GM21515 (cell line): Measurements from ENCODE around the gene CNTNAP2.

Experiments
- ATAC-seq: cut with Tn5 transposase; IDR thresholded peaks from one replicate; pipeline ENCODE4 v1.9.1; 2021; ENCODE audit not compliant: unreplicated experiment

The CNTNAP2 gene

DNA sequence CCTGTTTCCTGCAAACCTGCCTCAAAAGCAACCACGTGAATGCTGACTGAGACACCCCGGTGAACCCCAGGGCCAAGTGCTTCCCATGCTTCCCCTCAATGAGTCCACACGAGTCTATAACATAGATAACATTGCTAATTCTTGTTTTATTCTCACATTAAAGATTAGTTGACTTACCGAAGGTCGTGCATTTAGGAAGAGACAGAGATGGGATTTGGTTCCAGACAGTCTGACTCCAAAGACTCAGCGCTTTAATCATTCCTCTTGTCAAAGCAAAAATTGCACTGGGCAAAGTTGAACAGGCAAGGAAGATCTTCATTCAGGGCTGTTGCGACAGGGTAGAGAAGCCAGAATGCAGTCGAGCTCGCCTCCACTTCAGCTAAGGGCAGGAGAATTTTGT lies 2038.4 kb downstream of the CNTNAP2 start:
- ATAC-seq = no peak

DNA sequence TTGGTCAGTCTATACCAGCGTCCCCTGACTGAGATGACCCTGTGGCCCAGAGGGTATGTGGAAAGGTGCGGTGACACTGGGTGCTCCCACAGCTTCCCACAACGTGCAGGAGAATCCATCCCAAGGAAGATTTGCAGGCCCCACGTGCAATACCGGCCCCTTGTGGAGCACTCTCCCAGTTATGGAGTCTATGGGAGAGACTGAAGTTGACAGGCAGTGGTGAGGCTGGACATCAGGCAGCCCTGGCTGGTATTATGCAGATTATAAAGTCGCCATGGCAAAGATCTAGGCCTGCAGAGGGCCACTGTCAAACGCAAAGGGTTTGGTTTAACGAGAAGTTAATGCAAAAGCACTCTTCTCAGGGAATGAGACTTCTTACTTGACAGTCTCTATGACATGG lies 2039.2 kb downstream of the CNTNAP2 start:
- ATAC-seq = no peak

DNA sequence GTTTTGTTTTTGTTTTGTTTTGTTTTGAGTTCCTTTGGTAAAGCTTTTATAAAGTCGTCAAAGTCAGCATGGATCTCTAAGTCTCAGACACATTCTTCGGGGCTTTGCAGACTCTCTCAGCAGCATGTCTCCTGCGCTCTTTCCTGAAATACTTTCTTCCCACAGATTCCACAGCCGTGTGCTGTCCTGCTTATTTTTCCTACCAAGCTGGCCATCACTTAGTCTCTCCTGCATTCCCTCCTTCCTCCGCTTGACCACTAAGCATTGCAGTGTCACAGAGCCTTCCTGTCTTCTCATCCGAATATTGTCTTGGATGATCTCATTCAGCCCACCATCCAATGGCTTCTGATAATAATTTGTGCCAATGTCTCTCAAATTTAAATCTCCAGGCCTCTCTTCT lies 2039.6 kb downstream of the CNTNAP2 start:
- ATAC-seq = no peak

DNA sequence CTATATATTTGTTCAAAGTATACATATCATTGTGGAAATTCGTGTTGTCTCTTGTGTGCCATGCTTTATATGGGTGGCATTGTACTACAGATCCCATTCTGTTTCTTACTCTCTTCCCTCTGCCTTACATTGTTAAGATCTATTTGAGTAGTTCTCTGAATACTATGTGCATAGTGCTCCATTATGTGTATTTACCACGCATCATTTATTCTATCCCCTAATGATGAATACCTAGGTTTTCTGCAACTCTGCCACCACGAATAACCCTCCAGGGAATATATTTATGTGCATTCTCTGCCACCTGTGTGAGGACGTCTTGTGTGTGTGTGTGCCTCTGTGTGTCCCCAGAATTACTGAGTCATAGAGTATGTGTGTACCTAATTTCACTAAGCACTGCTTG lies 2042.7 kb downstream of the CNTNAP2 start:
- ATAC-seq = no peak

DNA sequence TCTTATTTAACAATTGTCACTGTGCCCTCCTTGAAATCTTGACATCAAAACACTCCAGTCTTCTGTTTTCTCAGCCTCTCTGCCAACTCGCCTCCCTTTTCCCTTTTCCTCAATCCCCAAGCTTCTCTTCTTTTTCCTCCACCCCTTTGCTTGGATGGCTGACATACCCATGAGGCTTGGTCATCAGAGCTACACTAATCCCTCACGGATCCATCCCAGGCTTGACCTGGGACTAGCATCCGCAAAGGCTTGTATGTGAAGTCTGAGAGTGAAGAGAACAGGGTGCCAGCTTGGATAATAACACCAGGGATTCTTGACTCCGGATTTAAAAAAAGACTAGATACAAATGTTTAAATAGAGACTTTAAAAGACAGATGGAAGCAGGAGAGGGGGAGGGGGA lies 2045.2 kb downstream of the CNTNAP2 start:
- no peak for ATAC-seq

DNA sequence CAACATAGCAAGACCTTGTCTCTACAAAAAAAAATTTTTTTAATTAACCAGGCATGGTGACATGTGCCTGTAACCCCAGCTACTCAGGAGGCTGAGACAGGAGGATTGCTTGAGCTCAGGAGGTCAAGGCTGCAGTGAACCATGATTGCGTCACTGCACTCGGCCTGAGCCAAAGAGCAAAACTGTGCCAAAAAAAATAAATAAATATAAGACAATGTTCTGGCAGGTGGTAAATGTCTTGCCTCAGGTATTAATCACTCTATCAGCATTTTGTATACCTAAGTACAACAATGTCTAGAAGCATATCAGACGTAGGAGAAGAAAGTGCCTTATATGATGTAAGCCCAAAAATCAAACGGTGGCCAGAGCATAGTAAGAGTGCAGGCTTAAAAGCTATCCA lies 2046.2 kb downstream of the CNTNAP2 start:
- ATAC-seq = no peak

DNA sequence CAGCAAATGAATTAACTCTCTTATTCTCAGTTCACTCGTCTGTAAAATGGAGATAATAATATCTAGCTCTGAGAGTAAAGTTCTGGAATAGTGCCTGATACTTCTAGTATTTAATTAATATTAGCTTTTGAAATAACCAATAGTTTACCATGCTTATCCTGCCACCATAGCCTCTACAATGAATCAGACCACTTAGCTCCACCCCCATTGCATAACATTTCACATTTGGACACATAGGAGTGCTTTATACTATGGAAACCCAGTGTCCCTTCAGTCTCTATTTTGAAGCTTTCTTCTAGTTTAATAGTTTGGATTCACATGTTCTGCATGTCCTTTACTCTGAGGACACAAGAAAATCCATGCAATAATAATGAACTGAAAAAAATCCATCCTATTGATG lies 2046.6 kb downstream of the CNTNAP2 start:
- no peak for ATAC-seq

DNA sequence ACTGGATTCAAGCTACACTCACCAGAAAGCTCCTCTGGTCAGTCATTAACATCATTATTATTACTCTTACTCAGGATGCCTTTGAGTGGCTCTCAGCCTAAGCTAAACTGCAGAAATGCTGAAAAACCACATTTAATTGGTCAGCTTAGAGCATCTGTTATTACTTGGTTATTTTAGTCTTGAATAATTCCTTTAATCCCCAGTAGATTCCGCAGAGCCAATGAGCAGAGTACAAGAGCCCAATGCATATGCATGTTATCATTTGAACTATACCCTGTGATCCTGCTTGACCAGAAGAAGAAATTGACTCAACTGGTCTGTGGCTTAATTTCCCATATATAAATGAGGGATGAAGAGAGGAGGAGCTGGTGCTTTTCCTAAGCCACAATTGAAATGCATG lies 2056.3 kb downstream of the CNTNAP2 start:
- ATAC-seq = no peak

DNA sequence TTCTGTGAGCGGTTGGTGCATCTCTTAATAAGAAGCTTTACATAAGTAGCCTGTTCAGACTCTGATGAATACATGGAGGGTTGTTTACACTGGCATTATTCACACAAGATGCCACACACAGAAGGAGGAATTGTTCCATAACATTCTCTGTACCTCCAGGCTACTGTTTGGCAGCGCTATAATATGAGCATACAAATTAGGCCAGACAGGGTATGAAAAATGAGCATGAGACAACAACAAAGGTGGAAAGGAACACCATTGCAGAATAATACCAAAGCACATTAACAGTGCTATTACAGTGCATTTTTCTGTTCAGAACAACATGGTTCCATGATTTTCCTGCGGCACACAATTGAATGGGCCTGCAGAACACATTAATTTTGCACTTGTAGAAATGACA lies 2056.8 kb downstream of the CNTNAP2 start:
- no peak for ATAC-seq

DNA sequence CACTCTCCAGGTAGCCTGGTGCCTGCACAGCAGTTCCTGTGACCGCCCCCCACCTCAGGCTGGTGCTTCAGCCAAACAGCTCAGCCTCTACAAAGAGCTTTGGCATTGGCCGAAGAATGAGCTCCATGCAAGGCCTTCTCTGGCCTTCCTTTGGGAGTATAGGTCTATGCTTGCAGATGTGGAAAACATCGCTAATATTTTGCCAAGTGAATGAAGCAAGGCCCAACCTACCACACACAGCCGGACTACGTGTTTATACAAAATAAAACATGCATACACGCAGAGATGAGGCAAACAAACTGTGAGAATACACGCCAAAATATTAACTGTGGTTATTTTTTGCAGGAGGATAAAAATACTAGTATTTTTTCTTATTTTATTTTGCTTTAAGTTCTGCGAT lies 2057.8 kb downstream of the CNTNAP2 start:
- ATAC-seq = no peak

DNA sequence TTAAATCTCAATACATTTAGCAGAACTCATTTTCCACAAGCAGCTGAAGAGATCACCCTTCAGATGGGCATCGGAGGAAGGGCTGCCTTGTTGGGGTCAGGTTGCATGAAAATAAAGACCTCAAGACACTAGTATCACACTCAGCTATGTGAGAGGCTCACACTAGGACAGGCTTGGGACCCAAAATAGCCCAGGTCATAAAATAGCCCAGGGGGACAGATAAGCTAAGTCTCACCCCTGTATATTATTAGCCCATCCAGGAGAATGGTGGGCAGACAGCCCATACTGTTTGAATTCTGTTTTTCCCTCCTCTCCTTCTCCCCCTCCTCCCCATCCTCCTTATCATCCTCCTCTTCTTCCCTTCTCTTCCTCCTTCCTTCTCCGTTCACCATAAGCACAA lies 2058.9 kb downstream of the CNTNAP2 start:
- ATAC-seq = no peak

DNA sequence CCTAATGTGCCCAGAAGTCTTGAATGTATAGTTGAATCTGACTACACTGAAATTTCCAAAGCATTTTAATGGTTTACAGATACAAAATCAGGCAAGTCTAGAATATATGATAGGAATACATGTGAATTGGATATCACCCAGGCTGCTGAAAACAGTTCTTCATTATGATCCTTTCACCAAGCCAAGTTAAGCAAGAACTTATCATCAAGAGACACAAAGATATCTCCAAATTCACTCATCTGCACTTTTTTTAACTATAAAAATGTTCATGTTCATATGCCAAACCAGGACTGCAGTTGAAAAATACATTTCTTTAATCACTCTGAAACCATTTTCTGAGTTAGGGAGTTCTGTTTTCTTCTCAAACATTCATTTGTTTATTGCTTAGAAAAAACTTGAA lies 2061.4 kb downstream of the CNTNAP2 start:
- ATAC-seq = no peak

DNA sequence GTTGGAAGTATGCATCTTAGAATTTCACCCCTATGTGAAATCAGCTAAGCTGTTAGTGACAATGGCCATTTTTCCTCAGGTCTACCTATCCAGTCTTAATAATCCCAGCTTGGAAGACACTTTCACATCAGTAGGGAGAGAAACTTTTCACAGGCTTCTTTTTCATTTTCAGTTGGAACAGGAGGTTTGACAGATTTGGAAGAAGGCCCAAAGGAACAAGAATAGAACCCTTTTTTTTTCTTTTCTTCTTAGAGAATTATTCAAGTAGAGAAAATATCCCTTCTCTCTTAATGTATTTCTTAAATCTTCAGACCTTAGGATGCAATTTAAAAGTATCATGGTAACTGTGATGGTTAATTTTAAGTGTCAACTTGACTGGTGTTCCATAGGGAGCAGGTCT lies 2063.5 kb downstream of the CNTNAP2 start:
- no peak for ATAC-seq

DNA sequence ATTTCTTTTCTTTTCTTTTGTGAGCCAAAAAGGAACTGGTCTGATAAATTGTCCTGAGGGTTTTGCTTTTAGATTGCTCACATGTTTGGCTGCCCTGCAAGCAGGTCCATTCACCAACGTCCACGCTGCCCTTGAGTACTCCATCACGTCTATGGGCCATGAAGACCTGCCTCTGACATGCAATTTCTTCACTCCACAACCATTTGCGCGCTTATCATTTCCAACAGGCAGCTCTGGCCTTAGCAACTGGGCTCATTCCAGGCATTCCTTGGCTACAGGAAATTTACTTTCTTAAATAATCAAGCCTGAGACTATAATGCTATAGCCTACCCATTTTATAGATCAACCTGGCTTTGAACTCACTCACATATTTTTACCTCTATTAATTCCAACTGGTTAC lies 2065.7 kb downstream of the CNTNAP2 start:
- no peak for ATAC-seq

DNA sequence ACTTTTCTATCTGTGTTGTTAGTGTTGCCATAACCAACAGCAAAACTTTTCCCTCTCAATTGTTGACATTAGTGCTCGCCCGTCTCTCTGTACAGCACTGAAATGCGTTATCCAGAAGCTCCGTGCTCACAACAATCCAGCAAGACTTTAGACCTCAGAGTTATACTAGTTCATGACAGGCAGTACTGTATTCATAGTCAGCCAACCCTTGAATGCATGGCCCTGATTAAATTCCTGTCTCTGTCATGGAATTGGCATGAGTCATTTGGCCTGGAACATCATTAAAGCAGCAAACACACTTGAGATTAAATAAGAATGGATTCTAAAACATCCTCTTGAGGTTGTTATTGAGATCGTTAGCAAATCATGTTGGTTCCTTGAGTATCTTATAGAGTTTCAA lies 2068.4 kb downstream of the CNTNAP2 start:
- no peak for ATAC-seq

DNA sequence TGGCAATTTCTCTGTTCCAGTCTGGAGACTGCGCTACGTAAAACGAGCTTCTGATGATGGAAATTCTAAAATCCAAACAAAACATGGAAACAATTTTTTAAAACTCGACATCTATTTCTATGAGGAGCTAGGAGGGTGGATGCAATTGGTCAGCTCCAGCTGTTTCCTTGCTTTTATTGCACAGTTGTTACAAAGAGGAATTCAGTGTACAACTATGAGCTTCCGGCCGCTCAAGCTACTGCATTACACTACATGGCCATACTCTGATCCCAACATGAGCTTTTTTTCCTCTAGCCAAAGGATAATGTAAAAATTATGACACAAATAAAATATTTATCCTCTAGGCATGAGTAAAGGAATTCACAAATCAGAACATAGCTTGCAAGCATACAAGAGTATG lies 2070.9 kb downstream of the CNTNAP2 start:
- no peak for ATAC-seq

DNA sequence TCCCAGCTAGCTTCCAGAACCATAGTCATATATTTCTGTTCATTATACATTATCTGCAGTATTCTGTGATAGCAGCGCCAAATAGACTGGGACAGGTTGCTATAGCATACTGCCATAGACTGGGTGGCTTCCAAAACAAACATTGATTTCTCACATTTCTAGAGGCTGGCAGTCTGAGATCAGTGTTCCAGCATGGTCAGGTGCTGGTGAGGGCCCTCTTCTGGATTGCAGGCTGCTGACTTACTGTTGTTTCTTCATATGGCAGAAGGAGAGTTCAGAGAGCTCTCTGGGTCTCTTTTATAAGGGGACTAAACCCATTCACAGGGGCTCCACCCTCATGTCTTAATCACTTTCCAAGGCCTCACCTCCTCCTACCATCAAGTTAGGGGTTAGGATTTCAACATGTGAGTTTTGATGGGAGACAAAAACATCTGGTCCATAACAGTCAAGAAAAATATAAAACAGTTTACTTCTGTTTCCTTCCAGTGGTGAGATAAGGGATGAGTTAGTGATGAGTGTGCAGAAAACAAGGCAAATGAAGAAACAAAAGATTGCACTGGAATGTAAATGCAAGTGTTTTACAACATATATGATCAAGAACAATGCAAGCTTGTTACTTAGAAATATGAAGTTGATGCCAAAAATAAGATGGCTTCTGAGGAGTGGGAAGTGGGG lies 2074.9 kb downstream of the CNTNAP2 start:
- no peak for ATAC-seq

DNA sequence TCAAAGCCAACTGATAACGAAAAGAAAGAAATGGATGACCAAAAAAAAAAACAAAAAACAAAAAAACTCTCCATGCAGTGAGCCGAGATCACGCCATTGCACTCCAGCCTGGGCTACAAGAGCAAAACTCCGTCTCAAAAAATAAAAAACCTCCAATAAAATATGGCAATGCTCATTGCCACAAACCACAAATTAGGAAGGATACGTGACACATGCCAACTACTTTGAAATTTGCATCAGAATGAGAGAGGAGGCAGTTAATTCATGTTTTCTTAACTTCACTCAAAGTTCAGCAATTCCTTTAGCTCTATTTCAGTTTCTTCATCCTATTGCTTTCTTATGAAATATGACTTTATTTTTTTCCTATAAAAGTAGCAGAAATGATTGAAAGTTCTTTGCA lies 2075.9 kb downstream of the CNTNAP2 start:
- no peak for ATAC-seq

DNA sequence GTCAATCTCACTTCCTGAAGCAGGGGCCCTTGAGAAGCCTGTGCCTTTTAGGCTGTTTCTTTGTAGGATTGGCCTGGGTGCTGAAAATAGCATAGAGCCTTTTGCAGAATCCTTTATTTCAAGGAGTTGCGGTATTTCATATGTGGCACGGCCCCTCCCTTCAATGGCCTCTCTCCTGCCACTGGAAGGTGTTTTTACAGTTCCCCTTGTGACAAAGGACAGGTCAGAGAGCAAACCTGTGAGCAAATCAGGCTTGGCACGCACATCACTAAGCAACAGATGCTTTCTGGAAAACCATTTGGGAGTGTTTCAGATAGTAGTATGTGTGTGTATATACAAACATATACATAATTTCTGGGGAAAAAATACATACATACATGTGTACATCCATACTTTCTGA lies 2085.4 kb downstream of the CNTNAP2 start:
- no peak for ATAC-seq

DNA sequence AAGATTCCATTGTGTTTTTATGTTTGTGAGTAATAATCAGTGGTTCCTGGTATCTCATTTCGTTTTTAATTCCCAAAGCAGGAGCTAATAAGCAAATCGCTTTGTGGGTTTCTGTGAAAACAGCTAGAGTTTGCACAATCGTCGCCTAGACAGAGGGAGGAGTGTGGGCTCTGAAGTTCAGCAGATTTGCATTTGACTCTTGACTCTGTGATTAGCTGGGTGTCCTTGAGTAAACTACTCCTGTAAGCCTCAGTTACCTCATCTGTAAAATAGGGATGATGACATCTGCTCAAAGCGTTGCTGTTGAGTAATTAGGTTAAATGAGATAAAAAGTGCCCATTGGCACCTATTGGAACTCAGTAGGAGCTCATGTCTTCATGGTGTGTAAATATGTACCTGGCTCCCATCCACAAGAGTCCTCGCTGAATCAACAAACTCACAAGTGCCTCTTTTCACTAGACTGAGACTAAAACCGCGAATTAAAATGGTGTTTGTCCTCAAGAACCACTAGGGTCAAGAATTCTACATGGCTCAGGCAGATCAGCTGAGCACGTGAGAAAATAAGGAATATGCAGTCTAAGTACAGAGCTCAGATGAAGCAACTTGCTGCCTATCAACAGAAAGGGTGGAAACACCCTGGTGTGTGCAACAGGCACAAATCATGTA lies 2088.2 kb downstream of the CNTNAP2 start:
- ATAC-seq = no peak

DNA sequence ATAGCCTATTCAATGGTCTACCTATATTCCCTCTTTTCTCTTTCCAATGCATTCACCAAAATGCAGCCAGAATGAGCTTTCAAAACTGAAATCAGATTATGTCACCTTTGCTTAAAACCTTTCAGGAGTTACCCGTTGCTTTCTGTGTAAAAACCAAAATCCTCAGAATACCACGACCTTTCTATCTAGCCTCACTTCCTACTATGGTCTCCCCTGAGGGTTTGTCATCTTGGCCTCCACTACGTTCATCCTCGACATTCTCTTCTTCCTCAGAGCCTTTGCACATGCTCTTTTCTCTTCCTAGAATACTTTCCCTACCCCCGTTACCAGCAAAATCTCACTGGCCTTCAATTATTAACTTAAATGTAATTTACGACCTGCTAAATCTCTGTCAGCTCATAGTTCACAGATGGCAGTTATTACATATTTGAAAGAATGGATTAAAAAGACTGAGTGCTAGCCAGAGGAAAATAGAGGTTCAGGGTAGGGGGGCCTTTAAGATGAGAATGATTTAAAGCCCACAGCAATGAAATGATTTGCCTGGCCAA lies 2093.1 kb downstream of the CNTNAP2 start:
- no peak for ATAC-seq

DNA sequence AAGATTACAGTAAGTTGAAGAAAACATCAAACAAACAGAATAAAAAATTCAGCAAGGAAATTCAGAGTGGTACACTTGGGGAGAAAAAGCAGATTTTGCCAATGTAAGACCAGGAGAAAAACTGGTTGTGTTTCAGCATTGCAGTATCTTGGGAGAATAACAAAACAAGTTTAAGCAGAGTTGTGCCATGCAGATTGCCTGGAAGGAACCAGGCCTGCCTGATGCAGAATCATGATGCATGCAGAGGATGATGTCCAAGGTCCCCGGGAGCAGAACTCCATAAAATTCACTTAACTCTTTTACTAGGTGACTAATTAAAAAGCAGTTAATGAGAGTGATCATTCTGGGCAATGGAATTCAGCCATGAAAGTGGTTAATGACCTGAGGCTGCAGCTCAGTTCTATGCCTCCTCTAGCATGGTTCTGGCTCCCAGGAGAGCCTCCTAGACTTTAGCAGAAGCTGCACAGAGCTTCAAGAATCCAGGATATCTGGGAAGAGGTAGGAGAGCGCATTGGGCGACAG lies 2094.3 kb downstream of the CNTNAP2 start:
- no peak for ATAC-seq

DNA sequence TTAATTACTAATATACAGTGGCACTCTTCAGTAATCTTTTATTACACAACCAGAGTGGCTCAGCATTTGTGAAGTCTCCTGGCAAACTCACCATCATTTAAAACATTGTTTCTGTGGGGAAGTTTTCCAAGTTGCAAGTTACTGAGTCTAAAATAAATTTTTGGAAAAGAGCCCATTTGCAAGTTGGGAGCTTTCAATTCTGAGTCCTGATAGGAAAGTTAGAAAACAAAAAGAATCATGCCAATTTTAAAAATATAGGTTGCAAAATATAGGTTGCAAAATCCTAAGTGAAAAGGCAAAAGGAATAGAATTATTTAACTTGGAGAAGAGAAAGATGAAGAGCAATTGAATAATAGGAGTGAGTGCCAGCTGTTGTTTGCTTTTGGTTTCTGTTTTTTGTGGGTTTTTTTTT lies 2095.1 kb downstream of the CNTNAP2 start:
- ATAC-seq = no peak
